ENCODE measurements around the gene DNLZ. TPM values are rescaled to one million over a fixed set of nuclear protein-coding genes. Genes with fewer than 3 reads are reported as not detected.

Gene DNLZ
- total and polyA plus RNA-seq, 11 donors: 21.3 to 67.8 (median 33.6) TPM

GRCh38 chr9:136329636-136330405 is 33.7 kb downstream of the DNLZ start:
- intact Hi-C loops (cut with DNase I): loop anchor here in 1 of 10 donors (10.0 kb wide), 1 partner anchor 75 kb away; the partner anchor contains the start of gene SNAPC4
- Histone ChIP-seq H3K4me1 (peaks cover 5 to 54% (median 27%) of the 10 kb centered on the region in 12 donors), H3K27ac (peak overlapping the region in 1 of 12 donors; percentile 84), H3K27me3 (no peaks in the 10 kb centered on the region), H3K36me3 (peaks cover 0 to 4% (median 0%) of the 10 kb centered on the region in 9 donors), H3K4me3 (no peak overlapping the region), H3K9me3 (no peaks in the 10 kb centered on the region)
- WGBS, 4 donors: 87 to 91% (median 88%) methylated on average over 21 to 23 of the region's 23 CpGs
- TF ChIP-seq POLR2A (IDR thresholded peaks at IDR 0.05): no peak
- no peak for TF ChIP-seq CTCF (IDR thresholded peaks at IDR 0.05)
- no peak for ATAC-seq
- peak in 1 of 5 donors; percentile 62 for DNase-seq

- Histone ChIP-seq H3K27me3 (no peaks in the 10 kb centered on the region), H3K27ac (peak overlapping the region in 9 of 12 donors; percentile 54 to 84 (median 79)), H3K9me3 (no peaks in the 10 kb centered on the region), H3K4me3 (peak overlapping the region in 8 of 12 donors; percentile 61 to 86 (median 71)), H3K4me1 (peaks cover 5 to 60% (median 28%) of the 10 kb centered on the region in 12 donors), H3K36me3 (peaks cover 0 to 3% (median 0%) of the 10 kb centered on the region in 9 donors)
- TF ChIP-seq POLR2A (IDR thresholded peaks at IDR 0.05) (no peak), CTCF (IDR thresholded peaks at IDR 0.05) (no peak)
- WGBS, 4 donors: 70 to 81% (median 75%) methylated on average over 12 to 19 of the region's 19 CpGs
- intact Hi-C loops (cut with DNase I): no loop called here
- ATAC-seq (no peak), DNase-seq (peak in 1 of 5 donors; percentile 58)
Measured at GRCh38 chr9:136329211-136329627, 34.3 kb downstream of the DNLZ start.

- DNase-seq (peak in 1 of 5 donors; percentile 58), ATAC-seq (peak; percentile 17 to 45 (median 36))
- H3K9me3 ChIP-seq: no peaks in the 10 kb centered on the region
- H3K4me3 ChIP-seq: peak overlapping the region in 11 of 12 donors; percentile 61 to 86 (median 72)
- peak overlapping the region in 11 of 12 donors; percentile 50 to 84 (median 79) for H3K27ac ChIP-seq
- intact Hi-C loops (cut with DNase I): no loop called here
- 18 to 32% (median 25%) methylated on average over 10 to 15 of the region's 15 CpGs for WGBS, 4 donors
- TF ChIP-seq CTCF (IDR thresholded peaks at IDR 0.05): no peak
- TF ChIP-seq POLR2A (IDR thresholded peaks at IDR 0.05): no peak
- peaks cover 0 to 3% (median 0%) of the 10 kb centered on the region in 9 donors for H3K36me3 ChIP-seq
- H3K27me3 ChIP-seq: no peaks in the 10 kb centered on the region
- H3K4me1 ChIP-seq: peaks cover 5 to 62% (median 28%) of the 10 kb centered on the region in 12 donors
Measured at GRCh38 chr9:136328622-136329041, 34.9 kb downstream of the DNLZ start.

GRCh38 chr9:136328011-136328621 is 35.4 kb downstream of the DNLZ start:
- Histone ChIP-seq H3K4me3 (peak overlapping the region; percentile 48 to 86 (median 71)), H3K9me3 (no peaks in the 10 kb centered on the region), H3K4me1 (peaks cover 5 to 62% (median 28%) of the 10 kb centered on the region in 12 donors), H3K36me3 (peaks cover 0 to 3% (median 0%) of the 10 kb centered on the region in 9 donors), H3K27me3 (no peaks in the 10 kb centered on the region), H3K27ac (peak overlapping the region; percentile 39 to 84 (median 76))
- intact Hi-C loops (cut with DNase I): no loop called here
- ATAC-seq (no peak), DNase-seq (peak in 1 of 5 donors; percentile 66)
- WGBS, 4 donors: 0 to 31% (median 21%) methylated on average over 3 to 13 of the region's 13 CpGs
- TF ChIP-seq CTCF (IDR thresholded peaks at IDR 0.05): no peak
- TF ChIP-seq POLR2A (IDR thresholded peaks at IDR 0.05): no peak

Measured in heart left ventricle (tissue), 16 donors.